DND-41 (cell line): ENCODE data around the gene DYNLT2.

Source experiments
- CTCF ChIP-seq: IDR thresholded peaks from 2 replicates; pipeline ENCODE4 v1.5.1; 2012; ENCODE audit warnings: borderline replicate concordance, low read length, moderate library complexity, mild to moderate bottlenecking; ENCODE audit not compliant: poor library complexity, severe bottlenecking; ENCODE audit errors: extremely low read depth
- EZH2 ChIP-seq: IDR thresholded peaks from 3 replicates; pipeline ENCODE4 v1.6.1; 2012; ENCODE audit warnings: borderline replicate concordance, low read depth, mild to moderate bottlenecking, moderate library complexity, low read length, inconsistent platforms; ENCODE audit not compliant: severe bottlenecking

- no peak for TF ChIP-seq CTCF
- no peak for TF ChIP-seq EZH2
These were observed 33.5 kb upstream of the DYNLT2 start for GRCh38 chr6:169784821-169785340.
